GM21529 (cell line): ENCODE measurements around the gene HES7.
"Not testable (repeated sequence)": the region's sequence is repeated elsewhere in the genome, so short reads cannot be mapped to it uniquely, and the experiment has no call there.

Experiments used
- ATAC-seq: cut with Tn5 transposase; IDR thresholded peaks from one replicate; pipeline ENCODE4 v1.9.1; 2021; ENCODE audit not compliant: unreplicated experiment

HES7 gene

DNA sequence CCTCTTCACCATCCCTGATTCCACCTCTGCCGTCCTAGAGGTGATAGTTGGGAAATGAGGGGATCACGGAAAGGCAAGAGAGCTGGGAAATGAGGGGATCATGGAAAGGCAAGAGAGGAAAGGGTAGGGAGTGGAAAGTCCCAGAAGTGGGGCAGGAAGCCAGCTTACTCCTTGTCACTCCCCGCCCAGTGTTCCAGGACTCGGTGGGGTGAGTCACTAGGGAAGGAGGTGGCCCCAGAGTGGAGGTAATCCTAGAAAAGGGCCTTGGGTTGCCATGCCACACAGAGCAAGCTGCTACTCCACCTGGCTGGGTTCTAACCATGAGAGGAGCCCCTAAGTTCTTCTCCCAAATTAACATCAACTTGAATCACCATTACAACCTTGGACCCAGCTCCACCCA, 20.4 kb downstream of the HES7 start:
- no peak for ATAC-seq

DNA sequence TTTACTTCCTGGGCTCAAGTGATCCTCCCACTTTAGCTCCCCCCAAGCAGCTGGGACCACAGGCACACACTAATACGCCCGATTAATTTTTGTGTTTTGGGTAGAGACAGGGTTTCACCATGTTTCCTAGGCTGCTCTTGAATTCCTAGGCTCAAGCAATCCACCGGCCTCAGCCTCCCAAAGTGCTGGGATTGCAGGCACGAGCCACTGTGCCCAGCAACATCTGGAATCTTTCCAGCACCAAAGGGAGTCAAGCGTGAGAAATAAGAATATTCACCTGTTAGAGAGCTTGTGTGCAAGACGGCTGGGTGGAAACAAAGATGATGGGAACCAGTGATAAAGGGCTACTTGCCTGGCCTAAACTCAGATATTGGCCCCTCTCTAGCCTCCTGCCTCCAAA, 22.2 kb downstream of the HES7 start:
- no peak for ATAC-seq

DNA sequence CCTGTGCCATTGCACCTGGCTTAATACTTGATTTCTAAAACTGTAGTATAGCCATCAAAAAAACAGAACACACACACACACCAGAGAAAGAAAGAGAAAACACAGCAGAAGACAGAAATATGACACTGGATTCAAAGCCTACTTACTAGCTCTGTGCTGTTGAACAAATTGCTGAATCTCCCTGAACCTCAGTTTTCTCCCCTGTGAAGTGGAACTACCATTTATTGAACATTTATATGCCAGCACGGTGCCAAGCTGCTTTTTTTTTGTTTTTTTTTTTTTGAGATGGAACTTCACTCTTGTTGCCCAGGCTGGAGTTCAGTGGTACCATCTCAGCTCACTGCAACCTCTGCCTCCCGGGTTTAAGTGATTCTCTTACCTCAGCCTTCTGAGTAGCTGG, 23.1 kb downstream of the HES7 start:
- ATAC-seq = no peak

DNA sequence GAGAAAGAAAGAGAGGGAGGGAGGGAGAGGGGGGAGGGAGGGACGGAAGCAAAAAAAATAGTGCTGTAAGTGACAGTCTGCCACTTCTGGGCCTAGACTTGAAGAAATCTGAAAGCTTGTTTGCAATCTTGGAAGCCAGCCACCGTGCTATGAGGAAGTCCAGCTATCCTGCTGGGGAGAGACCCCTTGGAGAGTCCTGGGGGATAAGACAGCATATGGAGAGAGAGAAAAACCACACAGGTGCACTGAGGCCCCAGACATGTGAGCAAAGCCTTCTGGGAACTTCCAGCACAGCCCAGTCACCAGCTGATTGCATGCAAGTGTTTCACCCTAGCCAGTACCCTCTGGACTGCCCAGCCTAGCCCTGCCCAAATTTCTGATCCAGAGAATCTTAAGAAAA, 23.8 kb downstream of the HES7 start:
- no peak for ATAC-seq

DNA sequence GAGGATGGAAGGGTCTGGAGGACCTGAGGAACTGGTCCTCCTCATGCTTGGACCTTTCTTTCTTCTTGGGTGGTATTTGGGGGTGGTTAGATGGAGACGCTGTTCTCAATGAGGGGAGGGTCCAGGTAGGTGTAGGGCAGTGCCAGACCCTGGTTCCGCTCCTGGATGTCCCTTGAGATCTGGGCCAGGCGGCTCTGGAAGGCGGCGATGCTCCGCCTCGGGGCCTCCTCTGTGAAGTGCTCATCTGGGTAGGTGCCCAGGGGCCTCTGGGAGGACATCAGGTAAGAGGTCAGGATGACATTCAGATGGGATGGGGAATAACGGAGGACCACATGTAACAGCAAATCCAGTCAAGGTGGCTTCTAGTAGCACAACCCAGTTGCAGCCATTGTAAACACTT, 27.4 kb downstream of the HES7 start:
- no peak for ATAC-seq

DNA sequence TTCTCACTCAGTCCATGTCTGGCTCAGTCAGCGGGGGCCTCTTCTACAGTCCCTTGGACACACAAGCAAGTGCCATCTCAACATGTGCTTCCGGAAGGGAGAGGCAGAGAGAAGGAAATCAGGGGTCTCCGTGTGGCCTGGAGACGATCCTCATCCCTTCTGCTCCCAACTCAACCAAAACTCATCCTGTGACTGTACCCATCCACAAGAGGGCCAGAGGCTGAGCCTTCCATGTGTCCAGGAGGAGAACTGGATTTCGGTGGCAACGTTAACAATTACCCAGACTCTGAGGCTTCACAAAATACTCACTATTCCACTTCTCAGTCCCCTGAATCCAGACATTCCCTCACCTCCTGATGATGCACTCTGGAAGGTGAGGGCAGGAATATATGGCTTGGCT, 28.5 kb downstream of the HES7 start:
- ATAC-seq = no peak

DNA sequence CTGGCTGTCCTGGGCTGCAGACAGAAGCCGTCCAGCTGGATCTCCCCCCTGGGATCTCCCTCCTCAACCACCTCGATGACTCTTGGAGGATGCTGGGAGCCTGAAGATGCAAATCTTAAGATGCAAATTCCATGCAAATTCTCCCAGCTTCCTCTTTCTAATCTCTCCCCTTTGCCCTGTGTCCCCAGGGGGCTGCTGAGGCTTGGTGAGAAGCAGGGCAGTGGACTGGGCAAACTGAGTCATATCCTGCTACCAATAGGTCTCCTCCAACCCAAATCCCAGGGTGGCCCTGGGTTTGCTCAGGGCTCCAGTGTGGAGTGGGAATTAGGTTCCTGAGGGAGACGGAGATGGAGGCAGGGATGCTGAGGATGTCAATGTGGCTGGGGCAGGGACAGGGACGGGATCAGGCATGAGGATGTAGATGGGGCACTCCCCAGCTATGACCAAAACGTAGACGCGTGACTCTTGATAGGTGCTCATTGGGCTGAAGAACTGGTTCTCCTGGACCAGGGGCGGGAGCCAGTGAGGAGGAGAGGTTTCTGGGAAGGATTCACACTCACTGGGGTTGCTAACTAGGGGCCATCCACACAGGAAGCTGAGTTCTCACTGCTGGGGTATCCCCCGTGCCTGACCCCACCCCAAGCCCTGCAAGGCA, 32.7 kb downstream of the HES7 start:
- ATAC-seq = peak; percentile 70

DNA sequence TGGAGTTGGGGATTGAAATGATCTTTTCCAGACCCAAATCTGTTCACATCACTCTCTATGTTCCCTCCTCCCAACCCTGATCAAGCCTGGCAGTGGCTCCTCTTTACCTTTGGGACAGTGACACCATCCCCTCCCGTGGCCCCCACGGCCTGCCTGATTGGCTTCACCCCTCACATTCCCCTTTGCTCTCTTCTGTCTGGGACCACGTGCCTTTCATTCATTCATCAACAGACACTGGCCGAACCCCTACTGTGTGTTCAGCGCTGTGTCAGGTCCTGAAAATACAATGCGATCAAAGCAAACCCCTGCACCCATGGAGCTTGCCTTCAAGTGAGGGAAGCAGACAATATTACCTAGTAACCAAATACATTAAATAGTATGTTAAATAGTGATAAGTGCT, 34.2 kb downstream of the HES7 start:
- no peak for ATAC-seq

DNA sequence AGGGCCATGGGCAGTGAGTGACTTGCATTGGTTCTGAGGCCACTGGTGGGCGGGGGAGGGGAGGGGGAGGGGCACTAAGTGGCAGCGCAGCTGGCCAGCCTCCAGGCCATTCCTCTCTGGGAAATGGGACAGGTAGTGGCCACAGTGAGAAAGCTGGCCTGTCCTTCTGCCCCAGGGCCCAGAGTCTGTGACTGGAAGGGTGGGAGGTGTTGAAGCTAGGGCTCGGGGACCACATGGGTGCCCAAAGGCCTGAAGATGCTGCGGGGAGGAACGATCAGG, 36.0 kb downstream of the HES7 start:
- ATAC-seq = no peak

DNA sequence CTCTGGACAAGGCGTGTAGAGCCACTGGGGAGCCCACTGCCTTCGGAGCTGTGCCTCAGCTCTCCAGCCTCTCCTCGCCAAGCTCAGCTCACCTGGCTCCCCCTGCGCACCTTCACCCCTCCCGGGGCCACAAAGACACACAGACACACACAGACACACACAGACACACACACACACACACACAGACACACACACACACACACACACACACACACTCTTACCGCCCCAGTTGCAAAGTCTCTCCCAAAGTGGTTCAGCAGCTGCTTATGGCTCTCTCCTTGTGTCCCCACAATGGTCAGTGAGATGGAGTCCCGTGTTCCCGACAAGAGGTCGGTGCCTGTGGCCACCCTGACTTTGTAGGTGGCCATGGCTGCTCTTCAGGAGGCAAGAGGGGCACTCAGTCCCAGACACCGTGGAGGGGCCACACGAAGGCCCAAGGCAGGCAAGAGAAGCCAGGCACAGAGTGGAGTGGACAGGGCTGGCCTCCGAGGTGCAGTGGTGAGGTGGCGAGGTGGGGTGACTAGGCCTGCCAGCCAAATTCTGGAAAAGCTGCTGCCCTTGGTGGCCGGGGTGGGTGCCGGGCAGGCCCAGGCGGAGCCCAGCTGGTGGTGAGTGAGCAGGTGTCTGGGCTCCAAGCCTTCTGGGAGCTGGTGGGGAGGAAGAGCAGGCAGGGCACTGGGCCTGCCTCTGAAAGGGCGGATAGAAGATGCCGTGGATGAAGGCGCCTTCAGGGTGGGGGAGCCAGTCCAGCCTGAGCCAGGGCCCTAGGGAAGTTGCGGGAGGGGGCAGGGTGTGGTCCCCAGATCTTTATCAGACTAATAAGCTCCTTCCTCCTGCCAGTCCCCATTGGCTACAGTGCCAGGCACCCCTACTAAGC, 36.6 kb downstream of the HES7 start, which contains the start of gene ALOX12B:
ALOX12B (minus strand) TSS at position 642 of the 877 bp plus-strand sequence; CDS start at position 368, 274 bp downstream.
- ATAC-seq = no peak

DNA sequence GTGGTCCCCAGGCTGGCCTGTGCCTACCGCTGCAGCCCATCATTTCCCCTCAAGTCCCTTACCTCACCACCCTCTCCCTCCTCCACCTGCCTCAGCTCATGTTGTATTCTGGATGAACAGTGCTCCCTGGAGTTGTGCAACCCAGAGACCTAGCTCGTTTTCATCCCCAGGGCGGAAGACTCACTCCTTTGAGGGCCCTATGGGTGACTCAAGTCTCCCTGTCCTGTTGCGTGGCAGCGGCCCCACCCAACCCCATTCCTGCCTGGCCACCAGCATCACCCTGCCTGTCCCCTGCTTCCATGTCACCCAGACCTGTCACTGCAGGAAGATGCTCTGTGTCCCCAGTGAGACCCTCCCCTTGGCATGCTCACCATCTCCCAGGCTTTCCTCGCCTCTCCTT, 39.7 kb downstream of the HES7 start:
- no peak for ATAC-seq

DNA sequence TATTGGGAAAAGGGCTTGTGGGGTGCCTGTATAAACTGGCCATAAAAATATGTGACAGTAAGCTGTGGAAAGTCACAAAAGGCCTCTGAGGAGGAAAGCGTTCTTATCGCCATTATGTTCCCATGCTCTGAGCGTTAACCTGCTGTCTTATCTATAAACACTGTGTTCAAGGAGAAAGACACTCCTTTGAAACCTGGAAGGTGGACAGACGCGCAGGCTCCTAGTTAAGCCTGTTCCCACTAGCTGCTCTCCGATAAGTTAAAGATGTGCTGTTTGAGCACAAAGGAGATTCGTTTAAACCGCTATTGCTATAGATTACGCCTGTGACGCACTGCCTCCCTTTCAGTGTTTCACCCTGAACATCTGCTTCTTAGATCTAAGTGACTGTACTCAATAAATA, 41.6 kb downstream of the HES7 start:
- no peak for ATAC-seq

DNA sequence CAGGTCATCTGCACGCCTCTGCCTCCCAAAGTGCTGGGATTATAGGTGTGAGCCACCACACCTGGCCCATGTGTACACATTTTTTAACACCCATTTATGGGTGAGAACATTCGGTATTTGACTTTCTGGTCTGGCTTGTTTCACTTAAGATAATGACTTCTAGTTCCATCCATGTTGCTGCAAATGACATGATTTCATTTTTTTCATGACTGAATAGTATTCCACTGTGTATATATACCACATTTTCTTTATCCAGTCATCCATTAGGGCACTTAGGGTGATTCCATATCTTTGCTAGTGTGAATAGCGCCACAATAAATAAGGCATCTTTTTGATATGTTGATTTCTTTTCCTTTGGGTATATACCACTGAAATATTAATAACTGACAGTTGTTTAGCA, 42.0 kb downstream of the HES7 start:
- ATAC-seq = no peak

DNA sequence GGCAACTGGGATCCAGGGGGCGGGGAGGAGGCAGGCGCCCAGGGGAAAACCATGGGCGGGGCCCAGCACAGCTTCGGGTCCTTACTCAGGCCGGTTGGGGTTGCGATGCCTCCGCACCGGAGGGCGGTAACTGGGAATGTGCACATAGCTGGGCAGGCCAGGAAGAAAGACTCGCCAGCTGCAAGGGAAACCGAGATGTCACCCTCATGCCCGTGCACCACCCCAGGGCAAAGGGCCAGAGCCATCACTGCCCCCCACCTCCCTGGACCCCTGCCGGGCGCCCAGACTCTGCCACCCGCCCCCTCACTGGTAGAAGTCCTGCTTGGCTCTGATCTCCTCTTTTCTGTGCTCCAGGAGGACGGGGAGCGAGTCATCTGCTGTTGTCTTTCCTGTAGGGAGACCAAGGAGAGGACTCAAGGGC, 43.1 kb downstream of the HES7 start:
- ATAC-seq = no peak

DNA sequence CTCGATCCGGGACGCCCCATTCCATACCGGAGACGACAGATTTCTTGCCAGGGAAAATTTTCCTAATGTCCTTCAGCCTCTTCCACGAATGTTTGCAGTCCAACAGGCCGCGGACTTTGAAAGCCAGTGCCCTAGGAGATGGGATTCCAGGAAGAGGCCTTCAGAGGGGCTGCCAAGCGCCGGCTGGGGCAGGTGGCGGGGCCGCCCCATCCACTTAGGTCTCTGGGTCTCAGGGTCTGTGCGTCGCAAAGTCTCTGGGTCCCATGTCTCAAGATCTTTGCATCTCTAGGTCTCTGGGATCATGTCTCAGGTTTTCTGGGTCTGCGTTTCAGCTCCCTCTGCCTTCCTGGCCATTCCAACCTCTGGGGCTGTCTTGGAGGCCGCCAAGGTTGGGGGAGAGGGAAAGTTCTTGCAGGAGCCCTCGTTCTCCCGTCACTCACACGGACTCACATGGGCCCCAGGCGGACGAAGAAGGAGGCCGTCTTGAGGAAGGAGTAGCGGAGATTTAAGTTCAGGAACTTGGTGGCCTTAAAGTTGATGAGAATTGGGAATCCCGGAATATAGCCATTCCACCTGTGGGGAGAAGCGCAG, 43.6 kb downstream of the HES7 start:
- ATAC-seq = no peak

DNA sequence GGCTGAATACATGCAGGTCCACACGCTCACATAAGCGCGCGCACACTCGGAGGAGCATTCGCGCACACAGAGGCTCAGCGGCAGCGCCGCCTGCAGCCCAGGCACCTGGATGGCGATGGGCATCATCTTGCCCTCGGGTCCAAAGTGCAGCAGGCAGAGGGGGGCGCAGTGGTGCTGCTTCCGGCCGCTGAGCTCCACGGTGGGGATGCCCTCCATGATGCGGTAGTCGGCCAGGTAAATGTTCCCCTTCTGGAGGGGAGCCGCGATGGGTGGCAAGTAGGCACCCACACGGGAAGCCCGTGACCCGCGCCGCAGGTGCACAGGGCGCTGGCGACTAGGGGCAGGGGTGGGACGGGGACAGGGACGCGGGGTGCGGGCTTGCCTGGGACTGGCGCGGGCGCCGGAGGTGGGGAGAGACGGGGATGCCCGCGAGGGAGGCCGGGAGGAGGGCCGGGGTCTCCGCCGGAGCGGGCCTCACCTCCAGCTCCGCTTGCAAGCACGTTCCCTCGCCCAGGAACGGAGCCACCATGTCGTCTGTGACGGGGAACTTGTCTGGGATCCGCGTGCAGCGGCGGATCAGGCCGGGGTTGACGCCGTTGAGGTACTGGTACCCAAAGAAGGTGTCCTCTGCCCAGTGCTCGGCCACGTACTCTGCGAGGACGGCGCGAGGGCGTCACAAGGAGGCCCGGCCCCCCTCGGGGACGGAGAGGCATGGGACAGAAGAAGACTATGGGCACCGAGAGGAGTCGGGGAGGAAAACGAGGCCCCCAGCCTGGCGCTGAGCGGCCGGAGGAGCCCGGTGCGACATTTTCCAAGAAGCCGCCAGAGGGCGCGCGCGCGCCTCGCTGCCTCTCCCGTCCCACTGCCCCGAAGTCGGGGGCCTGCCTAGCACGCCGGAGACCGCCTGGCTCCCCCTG, 44.4 kb downstream of the HES7 start:
- no peak for ATAC-seq

DNA sequence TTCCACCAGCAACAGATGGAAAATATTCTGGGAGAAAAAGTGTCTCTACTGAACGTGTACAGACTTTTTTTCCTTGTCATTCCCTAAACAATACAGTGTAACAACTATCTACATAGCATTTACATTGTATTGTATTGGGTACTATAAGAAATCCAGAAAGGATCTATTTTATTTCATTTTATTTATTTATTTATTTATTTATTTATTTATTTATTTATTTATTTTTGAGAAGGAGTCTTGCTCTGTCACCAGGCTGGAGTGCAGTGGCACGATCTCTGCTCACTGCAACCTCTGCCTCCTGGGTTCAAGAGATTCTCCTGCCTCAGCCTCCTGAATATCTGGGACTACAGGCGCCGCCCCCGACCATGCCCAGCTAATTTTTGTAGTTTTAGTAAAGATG, 46.0 kb downstream of the HES7 start:
- ATAC-seq = not testable (repeated sequence)

DNA sequence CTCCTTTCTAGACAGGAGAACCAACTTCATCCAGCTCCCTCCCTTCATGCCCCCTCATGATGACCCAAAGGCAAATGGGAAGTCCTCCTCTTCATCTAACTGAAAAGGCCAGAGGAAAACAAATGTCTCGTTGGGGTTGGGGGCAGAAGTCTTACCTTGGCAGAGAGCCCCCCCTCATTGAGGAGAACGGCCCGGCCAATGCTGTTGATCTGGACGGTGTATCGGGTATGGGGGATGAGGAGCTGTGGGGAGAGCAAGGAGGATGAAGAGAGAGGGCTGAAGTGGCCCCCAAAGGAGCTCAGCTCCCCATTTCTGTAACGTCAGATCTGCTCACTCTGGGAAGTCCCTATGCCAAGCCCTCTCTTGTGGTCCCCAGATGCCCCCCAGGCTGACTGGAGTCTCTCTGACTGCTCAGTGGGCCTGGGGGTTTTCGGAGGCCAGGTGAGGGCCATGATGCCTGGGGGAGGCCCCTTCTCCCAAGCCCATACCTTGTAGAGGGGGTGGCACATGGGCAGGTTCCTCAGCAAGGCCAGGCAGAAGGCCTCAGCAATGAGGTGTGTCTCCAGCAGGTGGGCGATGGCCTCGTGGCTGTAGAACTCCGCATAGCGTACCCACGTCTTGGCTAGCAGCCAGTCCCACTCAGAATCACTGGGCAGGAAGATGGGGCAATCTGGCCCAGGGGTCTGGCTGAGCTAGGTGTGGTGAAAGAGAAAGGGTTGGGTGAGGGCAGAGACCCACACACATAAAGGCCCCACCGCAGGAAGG, 47.2 kb downstream of the HES7 start:
- no peak for ATAC-seq

DNA sequence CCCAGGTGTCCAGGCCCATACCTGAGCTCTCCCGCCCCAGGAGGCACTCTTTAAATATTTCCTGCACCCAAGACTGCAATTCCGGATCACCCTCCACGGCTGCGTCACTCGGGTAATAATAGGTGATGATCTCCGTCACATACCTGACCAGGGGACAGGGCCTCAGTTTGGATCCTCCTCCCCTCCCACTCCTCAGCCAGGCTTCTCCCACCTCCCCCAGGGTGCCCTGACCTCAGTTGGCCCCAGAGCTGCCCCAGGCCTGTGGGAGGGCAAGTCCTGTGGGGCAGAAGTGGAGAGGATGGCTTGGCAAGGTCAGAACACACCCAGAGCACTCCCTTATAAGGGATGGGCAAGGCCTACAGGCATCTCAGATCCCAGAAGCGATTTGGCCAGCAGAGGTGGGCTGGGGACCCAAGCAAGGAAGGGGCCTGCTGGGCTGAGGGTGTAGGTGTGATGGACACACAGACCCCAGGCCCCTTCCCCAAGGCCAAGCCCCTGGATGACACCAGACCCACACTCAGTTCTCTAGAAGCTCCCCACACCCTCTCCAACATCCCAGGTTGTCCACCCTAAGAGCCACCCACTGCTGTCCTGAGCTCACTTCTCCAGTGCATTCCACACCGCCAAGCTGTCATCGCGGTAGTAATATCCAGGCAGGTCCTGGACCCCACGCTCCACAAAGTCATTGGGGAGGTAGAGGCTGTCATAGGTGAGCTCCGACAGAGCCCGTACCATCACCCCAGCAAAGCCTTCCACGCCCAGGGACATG, 48.1 kb downstream of the HES7 start:
- ATAC-seq = no peak

DNA sequence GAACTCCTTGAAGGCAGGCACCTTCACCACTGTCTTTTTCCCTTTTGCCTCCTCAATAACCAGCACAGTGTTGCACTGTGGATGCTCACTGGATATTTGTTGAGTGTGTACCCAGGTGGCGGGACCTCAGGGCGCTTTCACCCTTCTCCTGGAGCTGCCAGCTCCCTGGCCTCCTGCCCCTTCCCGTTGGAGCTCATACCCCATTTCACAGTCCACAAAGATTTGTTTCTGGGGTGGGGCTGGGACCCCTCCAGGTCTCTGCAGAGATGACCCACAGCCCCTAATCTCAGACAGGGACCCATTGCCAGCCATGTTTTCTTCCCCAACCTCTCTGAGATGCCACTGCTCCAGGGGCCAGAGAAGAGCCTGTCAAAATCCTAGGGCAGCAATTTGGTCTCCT, 48.8 kb downstream of the HES7 start:
- ATAC-seq = no peak
